CD4-positive, alpha-beta T cell treated with Interferon gamma for 1 hour (primary cell): ENCODE measurements around the gene LRP5.
"Not testable (repeated sequence)": the region's sequence is repeated elsewhere in the genome, so short reads cannot be mapped to it uniquely, and the experiment has no call there.

Experiments used
- DNase-seq: peaks from one replicate; pipeline ENCODE4 v3.0.0-alpha.2; 2020

The LRP5 gene

DNA sequence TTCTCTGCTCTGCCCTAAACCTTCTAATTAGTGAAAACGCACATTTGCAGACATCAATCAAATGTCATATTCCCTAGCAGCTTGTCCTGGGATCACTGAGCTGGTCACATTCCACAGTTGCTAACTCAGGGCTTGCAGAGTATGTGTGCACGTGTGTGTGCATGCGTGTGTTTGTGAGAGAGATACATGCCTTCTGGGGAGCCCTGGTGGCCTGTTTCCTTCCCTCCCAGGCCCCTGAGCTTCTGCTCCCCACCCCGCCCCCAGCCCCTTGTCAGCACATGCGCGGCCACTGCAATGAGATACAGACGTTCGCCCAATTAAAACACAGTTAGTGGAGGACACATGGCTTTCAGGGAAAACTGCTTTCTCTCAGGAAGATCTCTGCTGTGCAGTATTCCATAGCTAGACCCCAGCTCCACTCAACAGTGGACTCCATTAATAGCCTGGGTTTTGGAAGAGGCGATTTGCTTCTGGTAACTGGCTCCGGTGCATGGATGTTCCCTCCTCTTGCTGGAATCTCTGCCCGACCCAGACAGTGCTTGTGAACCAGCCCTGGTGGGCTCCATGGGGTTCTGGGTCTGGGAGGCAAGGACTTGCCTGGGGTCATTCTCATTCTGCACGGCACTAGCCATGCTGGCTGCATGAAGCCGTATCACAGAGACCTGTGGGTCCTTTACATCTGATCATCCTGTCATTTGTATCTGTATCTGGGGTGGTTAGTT lies 17.7 kb downstream of the LRP5 start:
- no peak for DNase-seq

DNA sequence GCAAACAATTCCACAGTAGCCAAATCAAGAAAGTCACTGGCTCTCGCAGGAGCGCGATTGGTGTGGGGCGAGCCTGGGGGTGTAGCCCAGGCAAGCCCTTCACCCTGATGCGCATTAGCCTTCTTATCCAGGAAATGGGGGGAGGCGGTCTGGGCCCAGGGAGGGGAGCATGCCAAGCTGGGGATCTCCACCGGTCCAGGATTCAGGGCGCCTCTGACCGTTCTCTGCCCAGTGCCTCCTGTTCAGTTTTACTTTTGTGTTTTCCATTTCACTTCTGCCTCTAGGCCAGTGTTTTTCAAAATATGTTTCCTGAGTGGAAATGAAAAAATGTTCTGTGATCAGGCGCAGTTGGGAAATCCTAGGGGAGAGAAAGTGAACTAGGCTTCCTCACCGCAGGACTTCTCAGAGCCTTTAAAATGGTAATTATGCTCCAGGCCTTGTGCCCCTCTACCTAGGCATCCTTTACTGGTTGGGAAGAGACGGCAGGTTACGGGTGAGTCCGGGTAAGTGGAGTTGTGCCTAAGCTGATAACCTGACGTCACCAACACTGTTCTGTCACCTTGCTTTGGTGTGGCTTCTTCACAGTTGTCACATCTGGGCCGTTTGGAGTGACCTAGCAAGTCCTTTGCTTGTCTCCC lies 18.4 kb downstream of the LRP5 start:
- no peak for DNase-seq

DNA sequence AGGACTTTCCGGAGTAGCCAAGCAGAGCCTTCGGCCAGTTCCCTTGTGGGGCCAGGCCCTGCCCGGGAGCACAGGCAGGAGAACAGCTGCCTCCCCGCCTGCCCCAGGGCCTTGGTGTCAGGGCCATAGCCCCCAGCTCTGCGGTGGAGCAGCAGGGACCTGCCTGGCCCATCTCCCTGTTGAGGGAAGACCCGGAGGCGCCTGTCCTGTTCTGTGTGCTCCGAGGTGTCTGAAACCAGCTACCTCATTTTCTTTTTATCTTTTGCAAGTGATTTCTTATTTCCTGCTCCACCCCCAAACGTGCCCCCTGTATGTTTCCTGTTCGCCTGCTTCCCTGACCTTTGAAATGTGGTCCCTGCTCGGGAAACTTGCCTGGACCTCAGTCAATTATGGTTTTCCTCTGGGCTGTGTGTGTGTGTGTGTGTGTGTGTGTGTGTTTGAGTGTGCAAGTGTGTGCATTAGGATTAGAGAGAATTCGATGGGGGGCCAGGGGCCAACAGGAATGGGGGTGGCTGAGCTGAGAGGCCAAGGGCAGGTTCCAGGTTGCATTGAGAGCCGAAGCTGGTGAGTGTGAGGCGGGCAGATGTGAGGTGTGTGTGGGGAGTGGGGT lies 19.1 kb downstream of the LRP5 start:
- no peak for DNase-seq

DNA sequence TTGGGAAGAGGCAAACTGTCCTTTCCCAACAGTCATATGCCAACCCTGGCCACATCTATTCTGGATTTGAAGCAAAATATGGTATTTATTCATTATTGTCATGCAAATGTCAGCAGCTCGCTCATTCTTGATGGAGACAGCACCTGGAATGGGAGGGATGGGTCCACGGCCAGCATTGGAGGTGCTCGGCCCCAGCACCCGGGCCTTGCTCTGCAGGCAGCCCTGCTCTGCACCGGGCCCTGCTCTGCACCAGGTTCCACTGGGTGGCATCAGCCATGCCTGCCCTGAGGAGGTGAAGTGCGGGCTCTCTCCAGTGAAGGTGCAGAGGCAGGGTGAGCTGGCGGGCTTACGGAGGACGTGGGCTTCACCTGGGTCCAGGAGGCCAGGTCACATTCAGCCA lies 19.8 kb downstream of the LRP5 start:
- no peak for DNase-seq

- no peak for DNase-seq
These were observed 20.8 kb downstream of the LRP5 start for GRCh38 chr11:68333173-68333572.

DNA sequence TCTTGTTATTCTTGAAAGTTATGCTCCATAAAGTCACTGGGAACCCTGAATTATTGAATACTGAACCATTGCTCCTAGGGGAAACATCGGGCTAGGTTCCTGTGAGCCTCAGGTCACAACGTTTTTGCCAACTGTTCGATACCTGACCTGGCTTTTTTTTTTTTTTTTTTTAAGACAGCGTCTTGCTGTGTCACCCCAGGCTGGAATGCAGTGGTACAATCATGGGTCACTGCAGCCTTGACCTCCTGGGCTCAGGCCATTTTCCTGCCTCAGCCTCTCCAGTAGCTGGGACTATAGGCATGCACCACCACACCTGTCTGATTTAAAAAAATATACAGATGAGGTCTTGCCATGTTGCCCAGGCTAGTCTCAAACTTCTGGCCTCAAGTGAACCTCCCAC lies 22.5 kb downstream of the LRP5 start:
- no peak for DNase-seq

GRCh38 chr11:68335683-68336082 lies 23.3 kb downstream of the LRP5 start:
- no peak for DNase-seq

GRCh38 chr11:68336716-68337115 lies 24.3 kb downstream of the LRP5 start:
- no peak for DNase-seq

GRCh38 chr11:68337399-68337835 lies 25.0 kb downstream of the LRP5 start:
- no peak for DNase-seq

DNA sequence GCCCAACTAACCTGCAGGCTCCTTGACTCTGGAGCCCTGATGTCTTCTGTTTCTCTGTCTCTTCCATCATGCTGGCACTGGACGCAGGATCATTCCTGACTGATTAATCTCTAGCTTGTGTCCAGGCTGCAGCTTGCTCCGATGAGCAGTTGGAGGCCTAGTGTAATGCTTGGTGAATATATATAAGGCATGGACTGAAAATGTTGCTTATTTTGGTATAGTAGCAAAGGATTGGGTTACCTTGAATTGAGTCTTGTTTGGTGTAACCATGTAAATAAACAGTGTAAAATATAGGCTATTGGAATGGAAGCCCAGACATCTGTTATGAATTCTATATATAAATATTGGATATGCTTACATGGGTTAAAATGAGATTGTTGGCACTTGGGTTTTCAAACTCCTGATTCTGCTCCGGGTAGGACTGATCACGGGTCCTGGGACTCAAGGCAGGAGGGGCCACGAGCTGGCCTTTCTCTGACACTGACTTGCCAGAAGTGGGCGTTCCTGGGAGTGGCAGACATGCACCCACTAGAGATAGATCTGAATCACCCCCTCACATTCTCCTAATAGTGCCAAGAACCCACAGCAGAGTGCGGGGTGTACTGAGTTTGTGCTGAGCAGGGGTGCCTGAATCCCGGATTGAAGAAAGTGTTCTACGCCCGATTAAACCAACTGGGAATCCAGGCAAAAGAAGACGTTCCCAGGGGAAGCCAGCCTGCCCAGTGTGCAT lies 25.8 kb downstream of the LRP5 start:
- no peak for DNase-seq

DNA sequence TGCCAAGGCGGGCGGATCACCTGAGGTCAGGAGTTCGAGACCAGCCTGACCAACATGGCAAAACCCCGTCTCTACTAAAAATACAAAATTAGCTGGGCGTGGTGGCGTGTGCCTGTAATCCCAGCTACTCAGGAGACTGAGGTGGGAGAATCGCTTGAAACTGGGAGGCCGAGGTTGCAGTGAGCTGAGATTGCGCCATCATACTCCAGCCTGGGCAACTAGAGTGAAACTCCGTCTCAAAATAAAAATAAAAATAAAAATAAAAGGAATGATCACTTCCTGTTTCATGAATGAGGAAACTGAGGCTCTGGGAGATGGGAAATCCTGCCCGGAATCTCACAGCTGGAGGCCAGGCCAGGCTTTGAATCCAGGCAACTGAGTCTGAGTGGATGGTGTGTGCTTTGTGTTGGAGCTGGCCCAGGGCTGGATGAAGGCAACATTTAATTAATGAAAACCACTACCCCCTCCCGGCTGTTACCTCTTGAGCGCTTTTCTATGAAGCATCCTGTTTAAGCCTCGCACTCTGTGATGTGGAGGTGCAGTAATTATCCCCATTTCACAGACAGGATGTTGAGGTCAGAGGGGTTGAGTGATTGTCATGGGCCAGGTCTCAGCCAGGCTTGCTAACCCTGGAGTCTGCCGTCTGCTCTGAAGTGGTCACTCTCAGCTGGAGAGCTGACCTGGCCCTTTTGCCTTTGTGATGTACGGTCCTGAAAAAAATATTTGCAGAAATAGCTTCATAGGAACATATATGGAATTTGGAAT lies 27.8 kb downstream of the LRP5 start:
- DNase-seq, result no peak

DNA sequence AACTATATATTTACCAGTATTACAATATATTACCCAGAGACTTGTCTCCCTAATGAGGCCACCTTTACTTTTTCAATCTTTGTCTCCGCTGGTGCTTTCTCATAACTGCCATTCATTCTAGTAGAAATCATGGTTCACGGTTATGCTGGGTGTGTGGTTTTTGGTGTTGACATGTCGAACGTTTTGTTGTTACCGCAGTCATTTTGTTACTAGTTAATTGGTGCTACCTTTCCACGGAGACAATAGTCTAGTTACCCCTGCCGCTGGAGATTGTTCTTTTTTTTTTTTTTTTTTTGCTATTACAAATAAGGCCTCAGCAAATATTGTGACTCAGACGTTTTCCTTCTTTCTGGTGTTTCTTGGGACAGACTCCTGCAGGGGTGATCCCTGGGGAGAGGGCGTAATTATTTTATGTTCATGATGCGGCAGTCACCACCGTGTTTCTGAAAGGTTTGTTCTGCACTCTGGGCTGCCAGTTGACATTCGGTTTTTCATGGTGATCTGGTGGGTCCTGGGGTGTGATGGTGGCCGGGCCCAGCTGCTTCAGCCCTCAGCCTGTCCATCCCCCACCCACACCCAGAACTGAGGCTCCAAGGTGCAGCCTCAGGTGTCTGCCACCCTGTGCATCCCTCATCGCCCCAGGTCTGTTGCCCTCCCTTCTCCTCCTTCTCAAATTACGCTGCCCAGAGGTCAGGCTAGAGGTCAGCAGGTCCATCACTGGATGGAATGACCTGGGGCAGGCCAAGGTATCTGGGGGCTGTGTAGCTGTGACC lies 28.6 kb downstream of the LRP5 start:
- DNase-seq, result no peak

GRCh38 chr11:68341557-68342458 lies 29.4 kb downstream of the LRP5 start:
- no peak for DNase-seq

- no peak for DNase-seq
These were observed 30.2 kb downstream of the LRP5 start for GRCh38 chr11:68342459-68343158.

- DNase-seq, result no peak
These were observed 31.4 kb downstream of the LRP5 start for GRCh38 chr11:68343761-68344256.

DNA sequence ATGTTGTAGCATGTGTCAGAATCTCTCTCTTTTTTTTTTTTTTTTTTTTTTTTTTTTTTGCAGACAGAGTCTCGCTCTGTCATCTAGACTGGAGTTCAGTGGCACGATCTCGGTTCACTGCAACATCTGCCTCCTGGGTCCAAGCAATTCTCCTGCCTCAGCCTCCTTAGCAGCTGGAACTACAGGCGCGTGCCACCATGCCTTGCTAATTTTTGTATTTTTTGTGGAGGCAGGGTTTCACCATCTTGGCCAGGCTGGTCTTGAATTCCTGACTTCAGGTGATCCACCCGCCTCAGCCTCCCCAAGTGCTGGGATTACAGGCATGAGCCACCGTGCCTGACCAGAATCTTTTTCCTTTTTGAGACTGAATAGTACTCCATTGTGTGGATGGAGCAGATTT lies 32.4 kb downstream of the LRP5 start:
- DNase-seq, result not testable (repeated sequence)

DNA sequence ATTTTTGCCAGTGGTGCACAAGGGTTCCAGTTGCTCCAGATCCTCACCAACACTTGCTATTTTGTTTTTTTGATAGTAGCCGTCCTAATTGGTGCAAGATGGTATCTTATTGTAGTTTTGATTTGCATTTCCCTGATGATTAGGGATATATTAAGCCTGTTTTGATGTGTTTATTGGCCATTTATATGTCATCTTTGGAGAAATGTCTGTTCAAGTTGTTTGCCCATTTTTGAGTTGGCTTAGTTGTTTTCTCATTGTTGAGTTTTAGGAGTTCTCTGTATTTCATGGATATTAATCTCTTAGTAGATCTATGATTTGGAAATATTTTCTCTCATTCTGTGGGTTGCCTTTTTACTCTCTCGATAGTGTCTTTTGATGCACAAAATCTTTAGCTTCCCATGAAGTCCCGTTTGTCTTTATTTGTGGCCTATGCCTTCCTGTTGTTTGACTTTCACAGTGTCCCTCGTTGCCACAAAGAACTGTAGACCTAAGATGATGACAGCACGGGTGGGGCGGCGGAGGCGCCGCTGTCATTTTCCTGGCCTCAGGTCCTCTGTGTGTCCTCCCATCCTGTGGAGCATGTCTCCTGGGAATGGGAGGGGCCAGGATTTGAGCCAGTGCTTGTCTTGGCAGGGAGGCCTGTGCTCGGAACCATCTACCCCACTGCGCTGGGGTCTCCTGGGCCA lies 33.5 kb downstream of the LRP5 start:
- DNase-seq, result no peak

DNA sequence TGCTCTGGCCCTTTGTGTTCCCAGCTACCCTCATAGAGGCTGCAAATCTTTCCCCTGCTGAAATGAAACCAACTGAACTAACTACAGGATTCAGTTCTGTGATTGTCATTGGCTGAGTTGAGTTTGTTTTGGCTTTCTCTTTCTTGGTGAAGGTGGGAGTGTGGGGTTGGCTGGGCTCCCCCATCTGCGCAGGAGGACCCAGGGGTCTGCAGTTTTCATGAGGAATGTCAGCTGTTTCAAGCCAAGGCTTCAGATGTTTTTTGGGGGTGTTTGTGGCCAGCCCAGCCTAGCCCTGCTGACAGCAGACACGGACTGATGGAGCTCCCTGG lies 34.0 kb downstream of the LRP5 start:
- no peak for DNase-seq

- DNase-seq, result no peak
These were observed 35.0 kb downstream of the LRP5 start for GRCh38 chr11:68347345-68347744.

DNA sequence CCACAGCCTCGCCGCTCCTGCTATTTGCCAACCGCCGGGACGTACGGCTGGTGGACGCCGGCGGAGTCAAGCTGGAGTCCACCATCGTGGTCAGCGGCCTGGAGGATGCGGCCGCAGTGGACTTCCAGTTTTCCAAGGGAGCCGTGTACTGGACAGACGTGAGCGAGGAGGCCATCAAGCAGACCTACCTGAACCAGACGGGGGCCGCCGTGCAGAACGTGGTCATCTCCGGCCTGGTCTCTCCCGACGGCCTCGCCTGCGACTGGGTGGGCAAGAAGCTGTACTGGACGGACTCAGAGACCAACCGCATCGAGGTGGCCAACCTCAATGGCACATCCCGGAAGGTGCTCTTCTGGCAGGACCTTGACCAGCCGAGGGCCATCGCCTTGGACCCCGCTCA lies 35.5 kb downstream of the LRP5 start:
- no peak for DNase-seq
